HepG2 (cell line): Measurements from ENCODE around the gene NADK2. TPM values are rescaled to one million over a fixed set of nuclear protein-coding genes. Genes with fewer than 3 reads are reported as not detected.

ENCODE experiments used
- ATAC-seq: fragments of 200-7000 bp; cut with Tn5 transposase; 3 replicates; pipeline ENCODE4 v1.9.1; 2020; ENCODE audit warnings: mild to moderate bottlenecking, moderate library complexity
- BruUV-seq: library from RNA; stranded (reverse); fragments of 400-500 nt; replicated peaks from 2 replicates; lab custom pipeline; 2021; lab: Mats Ljungman, UMichigan
- CTCF ChIA-PET: fragments of 300-600 bp; formaldehyde crosslinking; extraction: SDS; loops from one replicate; lab custom pipeline; 2021; ENCODE audit warnings: low total read pairs, inconsistent platforms, low intra/inter-chr PET ratio; lab: Yijun Ruan, JAX
- POLR2A ChIA-PET: fragments of 350-600 bp; sonication (Branson Sonifier 250); formaldehyde crosslinking; loops from one replicate; lab custom pipeline; 2020; ENCODE audit warnings: antibody characterized with exemption, inconsistent platforms; lab: Yijun Ruan, JAX
- DNase-seq: peaks from one replicate; pipeline ENCODE4 v3.0.0-alpha.2; 2015; ENCODE audit warnings: low spot score
- FAIRE-seq: peaks from 3 replicates; lab custom pipeline; 2011; peaks lifted over from hg19 to GRCh38; lab: Jason Lieb, UNC
- H2AFZ ChIP-seq: one replicate; pipeline ENCODE4 v1.6.1; 2011; ENCODE audit warnings: low read length, inconsistent platforms
- H3K27ac ChIP-seq: fragments of 300-600 bp; 3 replicates; pipeline ENCODE4 v1.8.0; 2011; ENCODE audit warnings: mixed run types, mild to moderate bottlenecking, mixed read lengths, low read length, inconsistent platforms; ENCODE audit not compliant: insufficient read depth; ENCODE audit errors: extremely low read length
- H3K27me3 ChIP-seq, 2 experiments: fragments of 200-600 bp in 1 of 2; 2 replicates in 1 of 2; 3 replicates in 1 of 2; pipeline versions ENCODE4 v1.6.0 to v1.8.0; 2011; ENCODE audit warnings: low read length in 2 of 2, mild to moderate bottlenecking in 2 of 2, moderate library complexity in 2 of 2, inconsistent platforms in 1 of 2; ENCODE audit not compliant: insufficient read depth in 2 of 2, control insufficient read depth in 1 of 2
- H3K36me3 ChIP-seq, 2 experiments: fragments of 200-600 bp in 1 of 2; replicated peaks in 1 of 2; 2 replicates in 1 of 2; 3 replicates in 1 of 2; pipeline versions ENCODE4 v1.5.1 to v1.8.0; 2011; ENCODE audit warnings: low read length in 2 of 2, inconsistent platforms in 1 of 2; ENCODE audit not compliant: insufficient read depth in 2 of 2, control insufficient read depth in 1 of 2
- H3K4me1 ChIP-seq: 2 replicates; pipeline ENCODE4 v1.5.1; 2012; ENCODE audit warnings: low read length, inconsistent platforms; ENCODE audit not compliant: insufficient read depth
- H3K4me2 ChIP-seq: 2 replicates; pipeline ENCODE4 v1.6.0; 2011; ENCODE audit warnings: low read depth, low read length, inconsistent platforms
- H3K4me3 ChIP-seq, 3 experiments: fragments of 200-600 bp in 1 of 3; sonication (generic), shearing (Covaris generic) in 1 of 3; replicated peaks in 1 of 3; 2 replicates each; pipeline ENCODE4 v1.5.1; 2011 to 2016; ENCODE audit warnings: low read length in 3 of 3, inconsistent platforms in 2 of 3, low read depth in 2 of 3, mild to moderate bottlenecking in 2 of 3, control low read depth in 1 of 3, mixed read lengths in 1 of 3; ENCODE audit not compliant: insufficient read depth in 1 of 3
- H3K79me2 ChIP-seq: one replicate; pipeline ENCODE4 v1.6.1; 2011; ENCODE audit warnings: low read length, inconsistent platforms; ENCODE audit not compliant: insufficient read depth
- H3K9ac ChIP-seq: 2 replicates; pipeline ENCODE4 v1.6.0; 2011; ENCODE audit warnings: mild to moderate bottlenecking, low read depth, low read length, inconsistent platforms; ENCODE audit not compliant: insufficient read depth
- H3K9me3 ChIP-seq: 2 replicates; pipeline ENCODE4 v1.5.1; 2012; ENCODE audit warnings: mild to moderate bottlenecking, low read length
- H4K20me1 ChIP-seq: 2 replicates; pipeline ENCODE4 v1.6.0; 2011; ENCODE audit warnings: inconsistent platforms, mild to moderate bottlenecking, low read length, moderate library complexity; ENCODE audit not compliant: insufficient read depth
- FOXO1 ChIP-seq: sonication (generic); formaldehyde crosslinking; IDR thresholded peaks from 2 replicates; pipeline ENCODE4 v1.4.0; 2020; ENCODE audit warnings: missing genetic modification reagents
- ZBTB21 ChIP-seq: sonication (generic); formaldehyde crosslinking; IDR thresholded peaks from 2 replicates; pipeline ENCODE4 v1.4.0; 2020; ENCODE audit warnings: missing genetic modification reagents
- ZNF264 ChIP-seq: sonication (generic); formaldehyde crosslinking; IDR thresholded peaks from 2 replicates; pipeline ENCODE4 v1.4.0; 2020; ENCODE audit warnings: missing genetic modification reagents
- ZNF891 ChIP-seq: sonication (generic); formaldehyde crosslinking; IDR thresholded peaks from 2 replicates; pipeline ENCODE4 v1.5.0; 2020; ENCODE audit warnings: mild to moderate bottlenecking, missing genetic modification reagents
- in situ Hi-C: cut with HindIII; loops from 2 replicates; pipeline ENCODE4 v1.10.0; 2017; ENCODE audit warnings: low pct_unique_long_range_greater_than_20kb; ENCODE audit not compliant: extremely low pct_ligation_motif_present
- intact Hi-C: fragments of 100-400 bp; cut with micrococcal nuclease; formaldehyde crosslinking; loops from one replicate; pipeline ENCODE4 v1.10.0; 2022; ENCODE audit not compliant: unreplicated experiment
- polyA plus RNA-seq, 8 experiments: library from polyadenylated mRNA; depleted of rRNA in 3 of 8; stranded (reverse) in 7 of 8; unstranded in 1 of 8; fragments of >200 nt; fragmentation: Illumina TruSeq in 4 of 8; extraction: Trizol in 4 of 8; gene quantifications; 2 replicates each; pipeline versions ENCODE4 v1.2.1 to v1.2.3, GENCODE V29; 2011 to 2016; ENCODE audit warnings: low read depth in 4 of 8, missing spikeins in 1 of 8, mixed read lengths in 1 of 8; ENCODE audit not compliant: insufficient read depth in 1 of 8
- total RNA-seq, 5 experiments: library from RNA; depleted of rRNA; stranded (reverse); fragments of >200 nt; fragmentation: Illumina TruSeq; extraction: Trizol; gene quantifications; 2 replicates each; pipeline ENCODE4 v1.2.3, GENCODE V29; 2016; ENCODE audit warnings: low read depth in 1 of 5
- TF ChIP-seq, protein P1 (sequence below), 2 experiments: fragments of 450-650 bp in 1 of 2; sonication (generic) in 1 of 2; formaldehyde crosslinking in 1 of 2; IDR thresholded peaks; 2 replicates each; pipeline versions ENCODE4 v1.6.1 to v1.8.0; 2016 to 2022; ENCODE audit warnings: antibody characterized with exemption in 1 of 2, mild to moderate bottlenecking in 1 of 2, missing genetic modification reagents in 1 of 2
- TF ChIP-seq, protein P2 (sequence below): IDR thresholded peaks from 2 replicates; pipeline ENCODE4 v1.6.1; 2016; ENCODE audit warnings: missing compliant biosample characterization, missing genetic modification reagents, borderline replicate concordance
- TF ChIP-seq, protein P3 (sequence below): sonication (generic); formaldehyde crosslinking; IDR thresholded peaks from 2 replicates; pipeline ENCODE4 v1.8.0; 2022; ENCODE audit warnings: mild to moderate bottlenecking, missing genetic modification reagents, borderline replicate concordance
- TF ChIP-seq, protein P4 (sequence below): sonication (generic); formaldehyde crosslinking; IDR thresholded peaks from 2 replicates; pipeline ENCODE4 v1.9.0; 2021; ENCODE audit warnings: missing genetic modification reagents, borderline replicate concordance

The NADK2 gene
- total and polyA plus RNA-seq, 2 of the 13 experiments (the other 11 are each of a cell fraction or from before 2014, with no cell fraction given) = 13.9 to 71.4 TPM

DNA sequence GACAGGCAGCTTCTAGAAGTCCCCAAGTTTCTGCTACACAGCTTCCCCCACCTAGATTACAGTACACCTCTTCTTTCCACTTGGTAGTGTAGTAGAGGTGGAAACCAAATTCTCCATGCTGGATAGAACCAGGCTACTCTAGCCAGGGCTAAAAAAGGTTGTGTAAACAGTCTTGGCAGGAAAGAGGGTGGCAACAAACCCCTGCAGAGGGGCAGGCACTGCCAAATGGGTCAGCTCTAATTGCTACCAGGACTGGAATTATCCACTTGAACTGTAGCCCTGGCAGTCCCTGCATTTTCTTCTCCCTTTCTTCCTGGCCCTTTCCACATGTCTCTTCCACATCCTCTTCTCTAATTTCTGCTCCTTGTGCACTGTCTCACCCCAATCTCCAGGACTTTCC, 35.1 kb upstream of the NADK2 start:
- no peaks in the 10 kb centered on the region for H3K79me2 ChIP-seq
- intact Hi-C loops (no loop called here), in situ Hi-C loops (no loop called here)
- H3K4me2 ChIP-seq = no peak overlapping the region
- H3K27ac ChIP-seq = no peak overlapping the region
- ChIA-PET POLR2A (no interaction called here), CTCF (no interaction called here)
- H3K9me3 ChIP-seq = no peaks in the 10 kb centered on the region
- no TSS peak for BruUV-seq
- DNase-seq = no peak
- H3K27me3 ChIP-seq = no peaks in the 10 kb centered on the region
- H3K4me1 ChIP-seq = no peaks in the 10 kb centered on the region
- no peaks in the 10 kb centered on the region for H4K20me1 ChIP-seq
- no peak overlapping the region for H3K9ac ChIP-seq
- FAIRE-seq = no peak
- TF ChIP-seq, protein P1, sequence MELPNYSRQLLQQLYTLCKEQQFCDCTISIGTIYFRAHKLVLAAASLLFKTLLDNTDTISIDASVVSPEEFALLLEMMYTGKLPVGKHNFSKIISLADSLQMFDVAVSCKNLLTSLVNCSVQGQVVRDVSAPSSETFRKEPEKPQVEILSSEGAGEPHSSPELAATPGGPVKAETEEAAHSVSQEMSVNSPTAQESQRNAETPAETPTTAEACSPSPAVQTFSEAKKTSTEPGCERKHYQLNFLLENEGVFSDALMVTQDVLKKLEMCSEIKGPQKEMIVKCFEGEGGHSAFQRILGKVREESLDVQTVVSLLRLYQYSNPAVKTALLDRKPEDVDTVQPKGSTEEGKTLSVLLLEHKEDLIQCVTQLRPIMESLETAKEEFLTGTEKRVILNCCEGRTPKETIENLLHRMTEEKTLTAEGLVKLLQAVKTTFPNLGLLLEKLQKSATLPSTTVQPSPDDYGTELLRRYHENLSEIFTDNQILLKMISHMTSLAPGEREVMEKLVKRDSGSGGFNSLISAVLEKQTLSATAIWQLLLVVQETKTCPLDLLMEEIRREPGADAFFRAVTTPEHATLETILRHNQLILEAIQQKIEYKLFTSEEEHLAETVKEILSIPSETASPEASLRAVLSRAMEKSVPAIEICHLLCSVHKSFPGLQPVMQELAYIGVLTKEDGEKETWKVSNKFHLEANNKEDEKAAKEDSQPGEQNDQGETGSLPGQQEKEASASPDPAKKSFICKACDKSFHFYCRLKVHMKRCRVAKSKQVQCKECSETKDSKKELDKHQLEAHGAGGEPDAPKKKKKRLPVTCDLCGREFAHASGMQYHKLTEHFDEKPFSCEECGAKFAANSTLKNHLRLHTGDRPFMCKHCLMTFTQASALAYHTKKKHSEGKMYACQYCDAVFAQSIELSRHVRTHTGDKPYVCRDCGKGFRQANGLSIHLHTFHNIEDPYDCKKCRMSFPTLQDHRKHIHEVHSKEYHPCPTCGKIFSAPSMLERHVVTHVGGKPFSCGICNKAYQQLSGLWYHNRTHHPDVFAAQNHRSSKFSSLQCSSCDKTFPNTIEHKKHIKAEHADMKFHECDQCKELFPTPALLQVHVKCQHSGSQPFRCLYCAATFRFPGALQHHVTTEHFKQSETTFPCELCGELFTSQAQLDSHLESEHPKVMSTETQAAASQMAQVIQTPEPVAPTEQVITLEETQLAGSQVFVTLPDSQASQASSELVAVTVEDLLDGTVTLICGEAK (IDR thresholded peaks at IDR 0.05) = no peak
- TF ChIP-seq, protein P1 (CRISPR knock-in tag; IDR thresholded peaks at IDR 0.05) = no peak
- TF ChIP-seq, protein P2, sequence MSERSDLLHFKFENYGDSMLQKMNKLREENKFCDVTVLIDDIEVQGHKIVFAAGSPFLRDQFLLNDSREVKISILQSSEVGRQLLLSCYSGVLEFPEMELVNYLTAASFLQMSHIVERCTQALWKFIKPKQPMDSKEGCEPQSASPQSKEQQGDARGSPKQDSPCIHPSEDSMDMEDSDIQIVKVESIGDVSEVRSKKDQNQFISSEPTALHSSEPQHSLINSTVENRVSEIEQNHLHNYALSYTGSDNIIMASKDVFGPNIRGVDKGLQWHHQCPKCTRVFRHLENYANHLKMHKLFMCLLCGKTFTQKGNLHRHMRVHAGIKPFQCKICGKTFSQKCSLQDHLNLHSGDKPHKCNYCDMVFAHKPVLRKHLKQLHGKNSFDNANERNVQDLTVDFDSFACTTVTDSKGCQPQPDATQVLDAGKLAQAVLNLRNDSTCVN = no peak
- TF ChIP-seq, protein P3, sequence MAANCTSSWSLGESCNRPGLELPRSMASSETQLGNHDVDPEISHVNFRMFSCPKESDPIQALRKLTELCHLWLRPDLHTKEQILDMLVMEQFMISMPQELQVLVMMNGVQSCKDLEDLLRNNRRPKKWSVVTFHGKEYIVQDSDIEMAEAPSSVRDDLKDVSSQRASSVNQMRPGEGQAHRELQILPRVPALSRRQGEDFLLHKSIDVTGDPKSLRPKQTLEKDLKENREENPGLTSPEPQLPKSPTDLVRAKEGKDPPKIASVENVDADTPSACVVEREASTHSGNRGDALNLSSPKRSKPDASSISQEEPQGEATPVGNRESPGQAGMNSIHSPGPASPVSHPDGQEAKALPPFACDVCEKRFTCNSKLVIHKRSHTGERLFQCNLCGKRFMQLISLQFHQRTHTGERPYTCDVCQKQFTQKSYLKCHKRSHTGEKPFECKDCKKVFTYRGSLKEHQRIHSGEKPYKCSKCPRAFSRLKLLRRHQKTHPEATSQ = no peak
- TF ChIP-seq ZNF264 (CRISPR knock-in tag) (no peak), ZBTB21 (CRISPR knock-in tag) (no peak), ZNF891 (no peak), FOXO1 (CRISPR knock-in tag) (no peak)
- TF ChIP-seq, protein P4, sequence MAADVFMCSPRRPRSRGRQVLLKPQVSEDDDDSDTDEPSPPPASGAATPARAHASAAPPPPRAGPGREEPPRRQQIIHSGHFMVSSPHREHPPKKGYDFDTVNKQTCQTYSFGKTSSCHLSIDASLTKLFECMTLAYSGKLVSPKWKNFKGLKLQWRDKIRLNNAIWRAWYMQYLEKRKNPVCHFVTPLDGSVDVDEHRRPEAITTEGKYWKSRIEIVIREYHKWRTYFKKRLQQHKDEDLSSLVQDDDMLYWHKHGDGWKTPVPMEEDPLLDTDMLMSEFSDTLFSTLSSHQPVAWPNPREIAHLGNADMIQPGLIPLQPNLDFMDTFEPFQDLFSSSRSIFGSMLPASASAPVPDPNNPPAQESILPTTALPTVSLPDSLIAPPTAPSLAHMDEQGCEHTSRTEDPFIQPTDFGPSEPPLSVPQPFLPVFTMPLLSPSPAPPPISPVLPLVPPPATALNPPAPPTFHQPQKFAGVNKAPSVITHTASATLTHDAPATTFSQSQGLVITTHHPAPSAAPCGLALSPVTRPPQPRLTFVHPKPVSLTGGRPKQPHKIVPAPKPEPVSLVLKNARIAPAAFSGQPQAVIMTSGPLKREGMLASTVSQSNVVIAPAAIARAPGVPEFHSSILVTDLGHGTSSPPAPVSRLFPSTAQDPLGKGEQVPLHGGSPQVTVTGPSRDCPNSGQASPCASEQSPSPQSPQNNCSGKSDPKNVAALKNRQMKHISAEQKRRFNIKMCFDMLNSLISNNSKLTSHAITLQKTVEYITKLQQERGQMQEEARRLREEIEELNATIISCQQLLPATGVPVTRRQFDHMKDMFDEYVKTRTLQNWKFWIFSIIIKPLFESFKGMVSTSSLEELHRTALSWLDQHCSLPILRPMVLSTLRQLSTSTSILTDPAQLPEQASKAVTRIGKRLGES (CRISPR knock-in tag) = no peak
- H2AFZ ChIP-seq = no peak overlapping the region
- no peak overlapping the region for H3K4me3 ChIP-seq
- no peak for ATAC-seq
- H3K36me3 ChIP-seq = no peaks in the 10 kb centered on the region
